Fibroblast of pulmonary artery (primary cell): ENCODE data around the gene RGS17.

Experiments
- DNase-seq: peaks from one replicate; pipeline ENCODE4 v3.0.0-alpha.2; 2010; ENCODE audit warnings: low read depth
- H3K4me3 ChIP-seq: replicated peaks from 2 replicates; pipeline ENCODE4 v1.5.1; 2011; ENCODE audit warnings: low read depth, mild to moderate bottlenecking, control low read depth, low read length, moderate library complexity
- CTCF ChIP-seq: IDR thresholded peaks from 2 replicates; pipeline ENCODE4 v1.5.1; 2011; ENCODE audit warnings: mild to moderate bottlenecking, control low read depth, low read length, inconsistent platforms; ENCODE audit errors: missing control alignments

RGS17 gene

GRCh38 chr6:153096031-153096430 lies 35.1 kb downstream of the RGS17 start:
- no peak for TF ChIP-seq CTCF
- no peak for DNase-seq
- no peak overlapping the region for H3K4me3 ChIP-seq

DNA sequence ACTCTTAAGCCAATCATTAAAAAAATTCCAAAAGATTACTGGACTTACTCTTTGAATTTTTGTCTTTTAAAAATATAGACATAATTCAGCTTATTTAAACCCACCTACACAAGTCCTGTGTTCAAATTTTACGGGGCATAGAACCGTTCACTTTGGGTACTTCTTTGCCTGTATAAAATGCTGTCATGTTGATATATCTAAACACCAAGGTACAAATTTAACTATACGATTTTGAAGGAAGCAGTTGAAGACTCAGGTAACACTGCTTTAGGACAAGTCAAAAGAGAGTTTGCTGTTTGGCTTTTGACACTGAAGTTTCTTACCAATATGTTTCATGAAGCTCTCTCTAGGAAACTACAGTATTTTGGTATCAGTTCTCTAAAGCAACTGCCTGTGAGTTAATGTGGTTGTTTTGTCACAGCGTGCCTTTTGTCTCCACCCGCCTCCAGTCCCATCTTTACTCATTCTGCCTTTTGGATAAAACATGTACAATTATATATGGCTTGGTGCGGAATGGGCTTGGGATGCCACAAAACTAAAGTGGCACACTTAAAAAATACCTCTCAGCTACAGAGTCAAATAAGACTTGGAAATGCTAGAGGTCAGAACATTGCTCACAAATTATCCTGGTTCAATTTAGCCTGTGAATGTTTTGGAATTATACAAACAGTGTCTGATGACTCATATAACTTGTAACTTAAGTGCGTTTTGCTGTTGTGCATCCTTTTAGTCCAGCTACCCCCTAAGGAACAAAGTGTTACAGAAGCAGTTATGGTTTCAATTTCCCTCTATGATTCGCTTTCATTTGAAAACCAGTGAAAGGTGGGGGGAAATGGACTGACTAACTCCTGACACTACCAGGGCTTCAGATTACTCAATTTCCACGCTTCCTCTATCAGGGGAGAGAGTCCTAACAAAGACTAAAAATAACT lies 38.7 kb downstream of the RGS17 start:
- TF ChIP-seq CTCF = no peak
- peak; percentile 82 for DNase-seq
- peak overlapping the region; percentile 33 for H3K4me3 ChIP-seq

- no peak for TF ChIP-seq CTCF
- peak; percentile 93 for DNase-seq
- H3K4me3 ChIP-seq = no peak overlapping the region
Observed at GRCh38 chr6:153090241-153090930, 40.7 kb downstream of the RGS17 start.

DNA sequence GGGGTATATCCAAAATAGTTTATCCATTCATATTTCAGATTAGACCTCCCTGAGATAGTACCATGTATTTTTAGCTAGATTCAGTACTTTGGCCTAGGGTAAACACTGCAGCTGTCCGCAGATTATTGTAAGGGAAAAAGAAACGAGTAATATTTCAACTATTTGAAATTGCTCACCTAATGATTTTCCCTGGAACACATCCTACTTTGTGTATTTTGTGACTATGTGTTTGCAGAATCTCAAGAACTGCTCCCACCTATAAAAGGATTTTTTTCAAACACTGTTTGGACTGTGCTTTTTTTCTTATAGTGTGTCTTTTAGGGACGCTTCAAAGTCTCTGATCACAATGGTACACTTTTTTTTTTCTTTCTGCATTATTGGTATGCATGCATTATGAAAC lies 42.3 kb downstream of the RGS17 start:
- DNase-seq = no peak
- no peak for TF ChIP-seq CTCF
- H3K4me3 ChIP-seq = no peak overlapping the region

- no peak for DNase-seq
- TF ChIP-seq CTCF = no peak
- H3K4me3 ChIP-seq = no peak overlapping the region
Observed at GRCh38 chr6:153087436-153087835, 43.6 kb downstream of the RGS17 start.

DNA sequence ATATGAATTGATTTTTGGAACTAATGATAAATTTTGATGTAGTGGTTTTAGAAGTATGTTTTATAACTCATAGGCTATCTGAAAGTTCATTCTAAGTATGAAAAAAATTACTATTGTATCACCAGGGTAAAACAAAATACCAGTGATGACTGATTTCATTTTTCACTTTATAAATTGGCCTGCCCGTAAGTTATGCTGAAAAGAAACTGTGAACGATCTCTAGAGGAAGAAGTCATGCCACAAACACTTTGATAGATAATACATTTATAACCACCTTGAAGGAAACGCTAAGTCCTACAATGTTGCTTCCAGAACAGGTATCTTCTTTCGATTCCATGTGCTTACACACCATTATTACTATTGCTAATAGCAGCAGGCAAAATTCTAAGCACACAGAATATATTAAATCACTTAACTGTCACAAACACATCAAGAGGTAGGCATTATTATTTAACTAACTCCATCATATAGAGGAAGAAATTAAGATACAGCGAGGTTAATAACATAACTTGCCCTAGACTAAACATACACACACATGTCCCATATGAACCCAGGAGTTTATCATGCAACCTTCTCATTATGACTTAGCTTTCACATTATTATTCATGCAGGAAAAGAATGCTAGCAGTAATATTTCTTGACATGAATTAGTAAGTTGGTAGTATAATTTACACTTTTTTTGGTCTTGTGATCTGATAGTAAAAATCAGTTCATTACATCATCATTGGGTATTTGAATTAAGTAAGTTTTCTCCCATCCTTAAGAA lies 44.7 kb downstream of the RGS17 start:
- H3K4me3 ChIP-seq = no peak overlapping the region
- no peak for TF ChIP-seq CTCF
- no peak for DNase-seq
